SU-DHL-6 (cell line): ENCODE data around the gene CTSV.

Experiments
- EZH2phosphoT487 ChIP-seq: fragments of 200-600 bp; sonication (generic), shearing (Covaris generic); conservative IDR thresholded peaks from 2 replicates; pipeline ENCODE4 v1.6.1; 2018; ENCODE audit warnings: mild to moderate bottlenecking, antibody characterized with exemption, low read length, moderate library complexity, mixed read lengths
- TF ChIP-seq, protein P1 (sequence below): fragments of 200-600 bp; sonication (generic); IDR thresholded peaks from one replicate; pipeline ENCODE4 v1.5.1; 2017; ENCODE audit warnings: antibody characterized with exemption, mild to moderate bottlenecking, low read length, moderate library complexity; ENCODE audit not compliant: insufficient read depth, poor library complexity, severe bottlenecking

DNA sequence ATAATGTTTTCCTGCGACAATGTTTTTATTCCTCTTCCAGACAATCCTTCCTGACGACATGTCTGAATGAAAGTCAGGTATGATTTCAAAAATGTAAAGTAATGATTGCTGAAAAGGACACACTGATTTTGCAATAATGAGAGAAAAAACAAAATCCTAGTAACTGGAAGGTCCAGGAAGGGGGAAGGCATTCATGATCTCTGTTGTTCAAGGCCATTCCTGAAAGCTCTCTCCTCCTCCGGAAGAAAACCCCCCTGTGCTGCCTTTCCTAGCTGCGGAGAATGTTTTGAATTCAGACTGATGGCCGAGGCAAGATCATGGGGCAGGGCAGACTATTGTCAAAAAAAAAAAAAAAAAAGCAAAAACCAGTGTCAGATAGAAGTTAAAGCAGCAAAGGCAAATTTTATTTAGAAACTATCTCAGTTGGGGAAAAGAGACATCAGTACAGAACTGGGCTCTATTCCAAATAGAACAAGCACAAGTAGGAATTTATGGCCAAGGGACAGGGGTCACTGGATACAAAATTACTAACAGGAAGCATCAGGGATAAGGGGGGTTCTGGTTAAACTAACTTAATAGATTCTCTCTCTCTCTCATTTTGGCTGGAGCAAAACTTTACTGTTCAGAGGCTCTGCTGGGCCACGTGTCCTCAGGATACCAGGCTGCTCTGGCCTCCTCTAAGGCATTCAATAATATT, 36.5 kb upstream of the CTSV start:
- no peak for TF ChIP-seq EZH2phosphoT487
- TF ChIP-seq, protein P1, sequence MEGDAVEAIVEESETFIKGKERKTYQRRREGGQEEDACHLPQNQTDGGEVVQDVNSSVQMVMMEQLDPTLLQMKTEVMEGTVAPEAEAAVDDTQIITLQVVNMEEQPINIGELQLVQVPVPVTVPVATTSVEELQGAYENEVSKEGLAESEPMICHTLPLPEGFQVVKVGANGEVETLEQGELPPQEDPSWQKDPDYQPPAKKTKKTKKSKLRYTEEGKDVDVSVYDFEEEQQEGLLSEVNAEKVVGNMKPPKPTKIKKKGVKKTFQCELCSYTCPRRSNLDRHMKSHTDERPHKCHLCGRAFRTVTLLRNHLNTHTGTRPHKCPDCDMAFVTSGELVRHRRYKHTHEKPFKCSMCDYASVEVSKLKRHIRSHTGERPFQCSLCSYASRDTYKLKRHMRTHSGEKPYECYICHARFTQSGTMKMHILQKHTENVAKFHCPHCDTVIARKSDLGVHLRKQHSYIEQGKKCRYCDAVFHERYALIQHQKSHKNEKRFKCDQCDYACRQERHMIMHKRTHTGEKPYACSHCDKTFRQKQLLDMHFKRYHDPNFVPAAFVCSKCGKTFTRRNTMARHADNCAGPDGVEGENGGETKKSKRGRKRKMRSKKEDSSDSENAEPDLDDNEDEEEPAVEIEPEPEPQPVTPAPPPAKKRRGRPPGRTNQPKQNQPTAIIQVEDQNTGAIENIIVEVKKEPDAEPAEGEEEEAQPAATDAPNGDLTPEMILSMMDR, result no peak
